Spleen (tissue), 7 donors: Measurements from ENCODE around the gene ISOC2.

Experiments
- CTCF ChIP-seq, 11 experiments: fragments of 200-600 bp in 7 of 11; fragments of 450-650 bp in 4 of 11; sonication (generic) in 4 of 11; IDR thresholded peaks in 8 of 11; conservative IDR thresholded peaks in 3 of 11; 1 replicate in 7 of 11; 2 replicates in 4 of 11; pipeline versions ENCODE4 v1.4.0 to v1.8.0; 2016 to 2021; ENCODE audit warnings: antibody characterized with exemption in 11 of 11, inconsistent platforms in 4 of 11, mild to moderate bottlenecking in 1 of 11
- POLR2A ChIP-seq, 3 donors: fragments of 450-650 bp; IDR thresholded peaks; one replicate each; pipeline ENCODE4 v1.5.1; 2017; ENCODE audit warnings: antibody characterized with exemption in 3 of 3, mild to moderate bottlenecking in 1 of 3
- POLR2AphosphoS5 ChIP-seq, 3 donors: sonication (generic); formaldehyde crosslinking; IDR thresholded peaks; one replicate each; pipeline ENCODE4 v1.5.1; 2017; ENCODE audit warnings: antibody characterized with exemption in 3 of 3
- donor health status: DM: no; HTN: no; CAD: no; lungs with moderate emphysema.
- donor health status: DM: no; HTN: no; CAD: no.
- donor health status: DM: no; HTN: no; CAD: no.

- TF ChIP-seq CTCF (IDR thresholded peaks at IDR 0.05 in 8 of 11, conservative IDR thresholded peaks at IDR 0.05 in 3 of 11) (no peak), POLR2A (IDR thresholded peaks at IDR 0.05) (no peak), POLR2AphosphoS5 (IDR thresholded peaks at IDR 0.05) (no peak)
Measured at GRCh38 chr19:55424518-55424917, 36.9 kb downstream of the ISOC2 start.
